WTC11 (cell line): ENCODE data around the gene ENAH. TPM values are rescaled to one million over a fixed set of nuclear protein-coding genes. Genes with fewer than 3 reads are reported as not detected.

ENCODE experiments used
- ATAC-seq: fragments of 200-7000 bp; cut with Tn5 transposase; 2 replicates; pipeline ENCODE4 v1.10.0; 2021; ENCODE audit warnings: mild to moderate bottlenecking, moderate library complexity
- CTCF ChIA-PET: fragments of 300-600 bp; sonication (Branson Sonifier 250); formaldehyde crosslinking; loops from one replicate; lab custom pipeline; 2021; ENCODE audit warnings: antibody characterized with exemption; lab: Charles Lee
- POLR2A ChIA-PET: fragments of 350-600 bp; sonication (Branson Sonifier 250); formaldehyde crosslinking; loops from one replicate; lab custom pipeline; 2021; ENCODE audit warnings: antibody characterized with exemption; lab: Charles Lee
- DNase-seq: peaks from one replicate; pipeline ENCODE4 v3.0.0; 2021; ENCODE audit warnings: low spot score
- H3K27ac Mint-ChIP-seq: 2 replicates; pipeline ENCODE4 v1.8.0; 2021; ENCODE audit warnings: mixed read lengths
- H3K27me3 Mint-ChIP-seq: 2 replicates; pipeline ENCODE4 v1.8.0; 2021; ENCODE audit warnings: low read depth, mild to moderate bottlenecking, moderate library complexity, mixed read lengths
- H3K36me3 Mint-ChIP-seq: 2 replicates; pipeline ENCODE4 v1.8.0; 2021; ENCODE audit warnings: mixed read lengths
- H3K4me1 Mint-ChIP-seq: 2 replicates; pipeline ENCODE4 v1.8.0; 2022; ENCODE audit warnings: mixed read lengths
- H3K4me3 Mint-ChIP-seq: 2 replicates; pipeline ENCODE4 v1.8.0; 2021; ENCODE audit warnings: mild to moderate bottlenecking, moderate library complexity, mixed read lengths
- H3K9me3 Mint-ChIP-seq: 2 replicates; pipeline ENCODE4 v1.8.0; 2021; ENCODE audit warnings: mixed read lengths
- ELF4 ChIP-seq: sonication (generic); formaldehyde crosslinking; IDR thresholded peaks from 2 replicates; pipeline ENCODE4 v1.8.1; 2022; ENCODE audit warnings: low read depth, mild to moderate bottlenecking, moderate library complexity, missing genetic modification reagents
- EMX1 ChIP-seq: fragments of 250-450 bp; sonication (Bioruptor Pico); IDR thresholded peaks from 2 replicates; pipeline ENCODE4 v1.8.0; 2021; ENCODE audit warnings: mild to moderate bottlenecking
- FOXK1 ChIP-seq: sonication (generic); formaldehyde crosslinking; IDR thresholded peaks from 2 replicates; pipeline ENCODE4 v1.8.0; 2022; ENCODE audit warnings: mild to moderate bottlenecking, moderate library complexity, missing genetic modification reagents
- HMGA2 ChIP-seq: fragments of 250-450 bp; sonication (Bioruptor Pico); IDR thresholded peaks from 2 replicates; pipeline ENCODE4 v1.4.0; 2021; ENCODE audit warnings: mild to moderate bottlenecking, moderate library complexity
- JUN ChIP-seq: sonication (generic); formaldehyde crosslinking; IDR thresholded peaks from 2 replicates; pipeline ENCODE4 v1.8.0; 2023; ENCODE audit warnings: mild to moderate bottlenecking, missing genetic modification reagents
- KAT7 ChIP-seq: sonication (generic); formaldehyde crosslinking; IDR thresholded peaks from 2 replicates; pipeline ENCODE4 v1.8.1; 2023; ENCODE audit warnings: missing genetic modification reagents, mild to moderate bottlenecking, borderline replicate concordance
- NFATC4 ChIP-seq: fragments of 250-450 bp; sonication (Bioruptor Pico); IDR thresholded peaks from 2 replicates; pipeline ENCODE4 v1.9.0; 2021; ENCODE audit warnings: mild to moderate bottlenecking
- SP1 ChIP-seq: sonication (generic); formaldehyde crosslinking; conservative IDR thresholded peaks from 2 replicates; pipeline ENCODE4 v1.8.1; 2022; ENCODE audit warnings: missing genetic modification reagents
- TCF7 ChIP-seq: sonication (generic); formaldehyde crosslinking; IDR thresholded peaks from 2 replicates; pipeline ENCODE4 v1.8.0; 2022; ENCODE audit warnings: mild to moderate bottlenecking, low read depth, missing genetic modification reagents, moderate library complexity
- TP53 ChIP-seq: sonication (generic); formaldehyde crosslinking; IDR thresholded peaks from 2 replicates; pipeline ENCODE4 v1.8.1; 2023; ENCODE audit warnings: mild to moderate bottlenecking, missing genetic modification reagents
- ZNF121 ChIP-seq: sonication (generic); formaldehyde crosslinking; IDR thresholded peaks from 2 replicates; pipeline ENCODE4 v1.8.0; 2023; ENCODE audit warnings: missing genetic modification reagents
- ZNF138 ChIP-seq: sonication (generic); formaldehyde crosslinking; conservative IDR thresholded peaks from 2 replicates; pipeline ENCODE4 v1.8.1; 2022; ENCODE audit warnings: mild to moderate bottlenecking, moderate library complexity, missing genetic modification reagents
- ZNF232 ChIP-seq: sonication (generic); formaldehyde crosslinking; IDR thresholded peaks from 2 replicates; pipeline ENCODE4 v1.8.0; 2022; ENCODE audit warnings: mild to moderate bottlenecking, missing genetic modification reagents
- ZNF396 ChIP-seq: fragments of 250-450 bp; sonication (Bioruptor Pico); IDR thresholded peaks from 2 replicates; pipeline ENCODE4 v1.8.0; 2021; ENCODE audit warnings: mild to moderate bottlenecking, moderate library complexity, borderline replicate concordance
- ZNF416 ChIP-seq: fragments of 250-450 bp; sonication (Bioruptor Pico); IDR thresholded peaks from 2 replicates; pipeline ENCODE4 v1.9.0; 2021; ENCODE audit warnings: mild to moderate bottlenecking, inconsistent platforms
- total RNA-seq: library from RNA; stranded (reverse); gene quantifications from 3 replicates; pipeline ENCODE4 v1.2.3, GENCODE V29; 2021
- TF ChIP-seq, protein P1 (sequence below): sonication (generic); formaldehyde crosslinking; IDR thresholded peaks from 2 replicates; pipeline ENCODE4 v1.8.1; 2022; ENCODE audit warnings: mild to moderate bottlenecking, missing genetic modification reagents, moderate library complexity, borderline replicate concordance
- TF ChIP-seq, protein P2 (sequence below): sonication (generic); formaldehyde crosslinking; IDR thresholded peaks from 2 replicates; pipeline ENCODE4 v1.8.1; 2023; ENCODE audit warnings: mild to moderate bottlenecking, missing genetic modification reagents
- TF ChIP-seq, protein P3 (sequence below): sonication (generic); formaldehyde crosslinking; IDR thresholded peaks from 2 replicates; pipeline ENCODE4 v1.8.0; 2022; ENCODE audit warnings: mild to moderate bottlenecking, missing genetic modification reagents
- TF ChIP-seq, protein P4 (sequence below): sonication (generic); formaldehyde crosslinking; IDR thresholded peaks from 2 replicates; pipeline ENCODE4 v1.8.1; 2022; ENCODE audit warnings: missing genetic modification reagents, borderline replicate concordance
- TF ChIP-seq, protein P5 (sequence below): sonication (generic); formaldehyde crosslinking; IDR thresholded peaks from 2 replicates; pipeline ENCODE4 v1.8.1; 2023; ENCODE audit warnings: mild to moderate bottlenecking, missing genetic modification reagents
- TF ChIP-seq, protein P6 (sequence below): sonication (generic); formaldehyde crosslinking; IDR thresholded peaks from 2 replicates; pipeline ENCODE4 v1.8.0; 2022; ENCODE audit warnings: missing genetic modification reagents

Gene ENAH
- total RNA-seq, 1 experiment from 2014 or later: 227 TPM

DNA sequence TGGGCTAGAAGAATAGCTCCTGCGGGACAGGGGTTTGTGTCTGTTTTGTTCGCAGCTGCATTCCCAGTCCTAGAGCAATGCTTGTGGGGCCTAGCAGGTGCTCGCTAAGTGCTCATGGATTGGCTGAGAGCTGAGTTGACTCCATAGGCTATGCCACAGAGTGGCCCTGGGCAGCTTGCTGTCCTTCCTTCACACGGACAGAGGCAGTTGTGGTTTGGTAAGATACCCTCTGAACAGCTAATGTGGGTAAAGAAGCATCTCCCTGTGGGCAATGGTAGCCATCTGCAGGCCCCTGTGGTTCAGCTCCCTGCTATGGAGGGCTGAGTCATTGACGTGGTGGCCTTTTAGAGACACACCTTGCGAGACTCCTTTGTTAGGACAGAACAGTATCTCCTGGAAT, 201.6 kb downstream of the ENAH start (continued):
- TF ChIP-seq, protein P1, sequence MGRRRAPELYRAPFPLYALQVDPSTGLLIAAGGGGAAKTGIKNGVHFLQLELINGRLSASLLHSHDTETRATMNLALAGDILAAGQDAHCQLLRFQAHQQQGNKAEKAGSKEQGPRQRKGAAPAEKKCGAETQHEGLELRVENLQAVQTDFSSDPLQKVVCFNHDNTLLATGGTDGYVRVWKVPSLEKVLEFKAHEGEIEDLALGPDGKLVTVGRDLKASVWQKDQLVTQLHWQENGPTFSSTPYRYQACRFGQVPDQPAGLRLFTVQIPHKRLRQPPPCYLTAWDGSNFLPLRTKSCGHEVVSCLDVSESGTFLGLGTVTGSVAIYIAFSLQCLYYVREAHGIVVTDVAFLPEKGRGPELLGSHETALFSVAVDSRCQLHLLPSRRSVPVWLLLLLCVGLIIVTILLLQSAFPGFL (CRISPR knock-in tag): no peak
- TF ChIP-seq FOXK1 (CRISPR knock-in tag) (no peak), TP53 (CRISPR knock-in tag) (no peak), ZNF138 (CRISPR knock-in tag) (no peak)

DNA sequence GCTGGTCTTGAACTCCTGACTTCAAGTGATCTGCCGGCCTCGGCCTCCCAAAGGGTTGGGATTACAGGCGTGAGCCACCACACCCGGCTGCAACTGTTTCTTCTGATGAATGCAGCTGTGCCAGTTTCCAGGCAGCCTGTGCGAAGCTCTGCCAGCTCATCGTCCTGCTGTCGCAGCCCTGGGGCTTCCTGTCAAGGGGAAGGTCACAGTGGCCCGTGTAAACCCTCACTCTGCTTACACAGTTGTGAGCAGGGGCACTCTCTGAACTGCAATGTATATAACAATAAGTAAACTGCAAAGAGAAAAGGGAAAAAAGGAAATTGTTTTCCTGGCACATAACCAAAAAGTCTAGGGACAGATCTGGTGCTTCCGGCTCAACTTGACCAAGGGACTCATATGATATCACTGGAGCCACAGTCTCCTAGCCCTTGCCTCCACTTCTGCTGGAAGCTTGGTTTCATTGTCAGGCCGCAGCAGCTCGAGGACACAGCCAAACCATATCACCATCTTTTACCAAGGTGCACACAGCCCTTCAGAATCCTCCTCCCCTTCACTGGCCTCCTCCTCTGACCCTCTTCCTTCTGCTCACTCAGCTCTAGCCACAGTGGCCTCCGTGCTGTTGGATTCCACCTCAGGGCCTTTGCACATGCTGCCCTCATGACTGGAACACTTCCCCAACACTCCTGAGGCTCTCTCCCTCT, 202.3 kb downstream of the ENAH start:
- ATAC-seq (no peak), DNase-seq (no peak)
- POLR2A ChIA-PET: interaction anchor here (0.7 kb wide), 1 partner anchor 643 kb away, joined by 5 read pairs; no protein-coding TSS in a partner anchor
- Mint-ChIP-seq H3K36me3 (no peaks in the 10 kb centered on the region), H3K9me3 (no peaks in the 10 kb centered on the region), H3K4me1 (peaks cover 24% of the 10 kb centered on the region), H3K27ac (no peak overlapping the region), H3K27me3 (0 out of 2 replicates have a peak, but pooled peaks cover 4% of the 10 kb centered on the region), H3K4me3 (no peak overlapping the region)
- TF ChIP-seq, protein P2, sequence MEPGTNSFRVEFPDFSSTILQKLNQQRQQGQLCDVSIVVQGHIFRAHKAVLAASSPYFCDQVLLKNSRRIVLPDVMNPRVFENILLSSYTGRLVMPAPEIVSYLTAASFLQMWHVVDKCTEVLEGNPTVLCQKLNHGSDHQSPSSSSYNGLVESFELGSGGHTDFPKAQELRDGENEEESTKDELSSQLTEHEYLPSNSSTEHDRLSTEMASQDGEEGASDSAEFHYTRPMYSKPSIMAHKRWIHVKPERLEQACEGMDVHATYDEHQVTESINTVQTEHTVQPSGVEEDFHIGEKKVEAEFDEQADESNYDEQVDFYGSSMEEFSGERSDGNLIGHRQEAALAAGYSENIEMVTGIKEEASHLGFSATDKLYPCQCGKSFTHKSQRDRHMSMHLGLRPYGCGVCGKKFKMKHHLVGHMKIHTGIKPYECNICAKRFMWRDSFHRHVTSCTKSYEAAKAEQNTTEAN (CRISPR knock-in tag): no peak
- no peak for TF ChIP-seq JUN
- no peak for TF ChIP-seq ZNF416 (CRISPR knock-in tag)
- TF ChIP-seq KAT7 (CRISPR knock-in tag): no peak
- TF ChIP-seq, protein P3, sequence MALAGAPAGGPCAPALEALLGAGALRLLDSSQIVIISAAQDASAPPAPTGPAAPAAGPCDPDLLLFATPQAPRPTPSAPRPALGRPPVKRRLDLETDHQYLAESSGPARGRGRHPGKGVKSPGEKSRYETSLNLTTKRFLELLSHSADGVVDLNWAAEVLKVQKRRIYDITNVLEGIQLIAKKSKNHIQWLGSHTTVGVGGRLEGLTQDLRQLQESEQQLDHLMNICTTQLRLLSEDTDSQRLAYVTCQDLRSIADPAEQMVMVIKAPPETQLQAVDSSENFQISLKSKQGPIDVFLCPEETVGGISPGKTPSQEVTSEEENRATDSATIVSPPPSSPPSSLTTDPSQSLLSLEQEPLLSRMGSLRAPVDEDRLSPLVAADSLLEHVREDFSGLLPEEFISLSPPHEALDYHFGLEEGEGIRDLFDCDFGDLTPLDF (CRISPR knock-in tag): no peak
- CTCF ChIA-PET: interaction anchor here (1.1 to 1.3 kb wide), 2 partner anchors 11 to 14 kb away, joined by 3 to 5 read pairs; no protein-coding TSS in a partner anchor

DNA sequence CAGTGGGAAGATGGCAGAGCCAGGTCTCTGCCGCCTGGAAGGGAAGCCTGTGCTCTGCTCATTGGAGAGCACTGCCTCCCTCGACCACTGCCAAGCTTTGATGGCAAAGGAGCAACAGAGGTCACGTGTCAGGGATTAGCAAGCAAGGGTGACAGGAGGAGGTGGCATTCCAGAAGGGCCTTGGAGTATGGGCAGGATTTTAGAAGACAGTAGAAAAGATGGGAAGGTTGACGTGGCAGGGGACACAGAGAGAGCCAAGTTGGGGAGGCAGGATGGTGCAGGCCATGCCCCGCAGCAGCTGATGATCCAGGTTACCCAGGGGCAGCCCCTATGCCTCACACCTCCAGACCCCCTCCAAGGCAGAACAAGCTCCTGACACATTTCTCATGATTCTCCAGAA, 203.1 kb downstream of the ENAH start:
- Mint-ChIP-seq H3K4me3 (no peak overlapping the region), H3K27ac (no peak overlapping the region), H3K9me3 (no peaks in the 10 kb centered on the region), H3K4me1 (peaks cover 31% of the 10 kb centered on the region), H3K36me3 (no peaks in the 10 kb centered on the region), H3K27me3 (0 out of 2 replicates have a peak, but pooled peaks cover 4% of the 10 kb centered on the region)
- POLR2A ChIA-PET: no interaction called here
- ATAC-seq (no peak), DNase-seq (no peak)
- CTCF ChIA-PET: interaction anchor here (2.6 kb wide), 1 partner anchor 25 kb away, joined by 7 read pairs; no protein-coding TSS in a partner anchor
- TF ChIP-seq, protein P4, sequence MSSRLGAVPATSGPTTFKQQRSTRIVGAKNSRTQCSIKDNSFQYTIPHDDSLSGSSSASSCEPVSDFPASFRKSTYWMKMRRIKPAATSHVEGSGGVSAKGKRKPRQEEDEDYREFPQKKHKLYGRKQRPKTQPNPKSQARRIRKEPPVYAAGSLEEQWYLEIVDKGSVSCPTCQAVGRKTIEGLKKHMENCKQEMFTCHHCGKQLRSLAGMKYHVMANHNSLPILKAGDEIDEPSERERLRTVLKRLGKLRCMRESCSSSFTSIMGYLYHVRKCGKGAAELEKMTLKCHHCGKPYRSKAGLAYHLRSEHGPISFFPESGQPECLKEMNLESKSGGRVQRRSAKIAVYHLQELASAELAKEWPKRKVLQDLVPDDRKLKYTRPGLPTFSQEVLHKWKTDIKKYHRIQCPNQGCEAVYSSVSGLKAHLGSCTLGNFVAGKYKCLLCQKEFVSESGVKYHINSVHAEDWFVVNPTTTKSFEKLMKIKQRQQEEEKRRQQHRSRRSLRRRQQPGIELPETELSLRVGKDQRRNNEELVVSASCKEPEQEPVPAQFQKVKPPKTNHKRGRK (CRISPR knock-in tag): no peak
- TF ChIP-seq EMX1 (CRISPR knock-in tag) (no peak), ZNF396 (CRISPR knock-in tag) (no peak), SP1 (CRISPR knock-in tag) (no peak), ZNF232 (CRISPR knock-in tag) (no peak), HMGA2 (CRISPR knock-in tag) (no peak), ELF4 (CRISPR knock-in tag) (no peak), ZNF138 (CRISPR knock-in tag) (no peak), NFATC4 (CRISPR knock-in tag) (no peak), TCF7 (CRISPR knock-in tag) (no peak), ZNF121 (CRISPR knock-in tag) (no peak)
- TF ChIP-seq, protein P5, sequence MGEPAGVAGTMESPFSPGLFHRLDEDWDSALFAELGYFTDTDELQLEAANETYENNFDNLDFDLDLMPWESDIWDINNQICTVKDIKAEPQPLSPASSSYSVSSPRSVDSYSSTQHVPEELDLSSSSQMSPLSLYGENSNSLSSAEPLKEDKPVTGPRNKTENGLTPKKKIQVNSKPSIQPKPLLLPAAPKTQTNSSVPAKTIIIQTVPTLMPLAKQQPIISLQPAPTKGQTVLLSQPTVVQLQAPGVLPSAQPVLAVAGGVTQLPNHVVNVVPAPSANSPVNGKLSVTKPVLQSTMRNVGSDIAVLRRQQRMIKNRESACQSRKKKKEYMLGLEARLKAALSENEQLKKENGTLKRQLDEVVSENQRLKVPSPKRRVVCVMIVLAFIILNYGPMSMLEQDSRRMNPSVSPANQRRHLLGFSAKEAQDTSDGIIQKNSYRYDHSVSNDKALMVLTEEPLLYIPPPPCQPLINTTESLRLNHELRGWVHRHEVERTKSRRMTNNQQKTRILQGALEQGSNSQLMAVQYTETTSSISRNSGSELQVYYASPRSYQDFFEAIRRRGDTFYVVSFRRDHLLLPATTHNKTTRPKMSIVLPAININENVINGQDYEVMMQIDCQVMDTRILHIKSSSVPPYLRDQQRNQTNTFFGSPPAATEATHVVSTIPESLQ (CRISPR knock-in tag): no peak
- TF ChIP-seq, protein P6, sequence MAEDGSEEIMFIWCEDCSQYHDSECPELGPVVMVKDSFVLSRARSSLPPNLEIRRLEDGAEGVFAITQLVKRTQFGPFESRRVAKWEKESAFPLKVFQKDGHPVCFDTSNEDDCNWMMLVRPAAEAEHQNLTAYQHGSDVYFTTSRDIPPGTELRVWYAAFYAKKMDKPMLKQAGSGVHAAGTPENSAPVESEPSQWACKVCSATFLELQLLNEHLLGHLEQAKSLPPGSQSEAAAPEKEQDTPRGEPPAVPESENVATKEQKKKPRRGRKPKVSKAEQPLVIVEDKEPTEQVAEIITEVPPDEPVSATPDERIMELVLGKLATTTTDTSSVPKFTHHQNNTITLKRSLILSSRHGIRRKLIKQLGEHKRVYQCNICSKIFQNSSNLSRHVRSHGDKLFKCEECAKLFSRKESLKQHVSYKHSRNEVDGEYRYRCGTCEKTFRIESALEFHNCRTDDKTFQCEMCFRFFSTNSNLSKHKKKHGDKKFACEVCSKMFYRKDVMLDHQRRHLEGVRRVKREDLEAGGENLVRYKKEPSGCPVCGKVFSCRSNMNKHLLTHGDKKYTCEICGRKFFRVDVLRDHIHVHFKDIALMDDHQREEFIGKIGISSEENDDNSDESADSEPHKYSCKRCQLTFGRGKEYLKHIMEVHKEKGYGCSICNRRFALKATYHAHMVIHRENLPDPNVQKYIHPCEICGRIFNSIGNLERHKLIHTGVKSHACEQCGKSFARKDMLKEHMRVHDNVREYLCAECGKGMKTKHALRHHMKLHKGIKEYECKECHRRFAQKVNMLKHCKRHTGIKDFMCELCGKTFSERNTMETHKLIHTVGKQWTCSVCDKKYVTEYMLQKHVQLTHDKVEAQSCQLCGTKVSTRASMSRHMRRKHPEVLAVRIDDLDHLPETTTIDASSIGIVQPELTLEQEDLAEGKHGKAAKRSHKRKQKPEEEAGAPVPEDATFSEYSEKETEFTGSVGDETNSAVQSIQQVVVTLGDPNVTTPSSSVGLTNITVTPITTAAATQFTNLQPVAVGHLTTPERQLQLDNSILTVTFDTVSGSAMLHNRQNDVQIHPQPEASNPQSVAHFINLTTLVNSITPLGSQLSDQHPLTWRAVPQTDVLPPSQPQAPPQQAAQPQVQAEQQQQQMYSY (CRISPR knock-in tag): no peak
- TF ChIP-seq, protein P1 (CRISPR knock-in tag): no peak
